Measurements from ENCODE around the gene KRTCAP3.

KRTCAP3 gene

DNA sequence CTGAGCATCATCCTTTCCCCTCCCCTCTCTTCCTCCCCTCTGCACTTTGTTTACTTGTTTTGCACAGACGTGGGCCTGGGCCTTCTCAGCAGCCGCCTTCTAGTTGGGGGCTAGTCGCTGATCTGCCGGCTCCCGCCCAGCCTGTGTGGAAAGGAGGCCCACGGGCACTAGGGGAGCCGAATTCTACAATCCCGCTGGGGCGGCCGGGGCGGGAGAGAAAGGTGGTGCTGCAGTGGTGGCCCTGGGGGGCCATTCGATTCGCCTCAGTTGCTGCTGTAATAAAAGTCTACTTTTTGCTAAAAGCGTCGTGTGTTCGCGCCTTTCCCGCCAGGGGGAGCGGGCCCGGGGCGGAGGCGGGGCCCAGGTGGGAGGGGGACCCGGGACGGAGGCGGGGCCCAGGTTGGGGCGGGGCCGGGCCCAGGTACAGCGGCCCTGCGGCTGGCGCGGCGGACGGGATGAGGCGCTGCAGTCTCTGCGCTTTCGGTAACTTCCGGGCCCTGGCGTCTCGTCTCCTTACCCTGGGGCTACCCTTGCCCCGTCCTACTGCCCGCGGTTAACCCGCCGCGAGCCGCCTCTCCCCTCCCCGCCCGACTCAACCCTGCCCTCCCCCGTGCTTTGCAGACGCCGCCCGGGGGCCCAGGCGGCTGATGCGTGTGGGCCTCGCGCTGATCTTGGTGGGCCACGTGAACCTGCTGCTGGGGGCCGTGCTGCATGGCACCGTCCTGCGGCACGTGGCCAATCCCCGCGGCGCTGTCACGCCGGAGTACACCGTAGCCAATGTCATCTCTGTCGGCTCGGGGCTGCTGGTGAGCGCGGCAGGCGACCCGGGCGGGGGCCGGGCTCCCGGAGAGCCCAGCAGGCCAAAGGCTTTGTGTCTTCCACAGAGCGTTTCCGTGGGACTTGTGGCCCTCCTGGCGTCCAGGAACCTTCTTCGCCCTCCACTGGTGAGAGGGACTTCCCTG lies at the start of gene KRTCAP3:
Gene KRTCAP3, plus strand, starts transcription at position 424 of the 962 bp plus-strand sequence. Its CDS starts 32 bp downstream, at position 456.
- H3K4me3 ChIP-seq (ENCODE audit: low read depth in 1 of 5, low read length in 5 of 5) = no peak within 1 kb of the TSS
- H3K4me1 ChIP-seq (ENCODE audit: control insufficient read depth in 5 of 5, insufficient read depth in 5 of 5, low read length in 5 of 5) = peaks cover 0 to 5% (median 0%) of the 10 kb centered on the region in 5 donors
- H3K9ac ChIP-seq (ENCODE audit: low read length in 5 of 5) = no peak within 1 kb of the TSS
- peak within 1 kb of the TSS; percentile 23 for H3K27ac ChIP-seq (ENCODE audit: low read depth, low read length)
- H3K9me3 ChIP-seq (ENCODE audit: control insufficient read depth in 5 of 5, low read length in 5 of 5) = no peaks in the 10 kb centered on the region
- no peaks in the 10 kb centered on the region for H3K27me3 ChIP-seq (ENCODE audit: control insufficient read depth in 5 of 5, insufficient read depth in 4 of 5, low read length in 5 of 5)
- peaks cover 5 to 76% (median 55%) of the 10 kb centered on the region in 5 donors for H3K36me3 ChIP-seq (ENCODE audit: control insufficient read depth in 5 of 5, insufficient read depth in 5 of 5, low read length in 5 of 5)

DNA sequence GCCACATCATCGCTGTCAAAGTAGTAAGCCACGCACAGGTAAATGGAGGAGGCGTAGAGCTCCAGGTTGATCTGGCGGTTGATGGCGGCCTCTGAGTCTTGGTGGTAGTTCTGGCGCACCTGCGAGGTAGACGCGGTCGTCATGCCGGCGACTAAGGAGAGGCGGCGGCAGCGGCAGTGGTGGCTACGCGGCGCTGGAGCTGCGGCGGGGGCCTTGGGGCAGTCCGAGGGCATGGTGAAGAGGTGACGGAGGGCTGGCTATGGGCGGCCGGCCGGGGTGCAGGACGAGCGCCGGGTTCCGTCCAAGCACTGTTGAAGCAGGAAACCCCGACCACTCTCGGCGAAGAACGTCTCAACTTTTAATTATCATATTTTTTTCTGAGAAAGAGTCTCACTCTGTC lies 49.0 kb upstream of the KRTCAP3 start:
- Histone ChIP-seq H3K9ac (ENCODE audit: low read length in 5 of 5) (no peak overlapping the region), H3K9me3 (ENCODE audit: control insufficient read depth in 5 of 5, low read length in 5 of 5) (no peaks in the 10 kb centered on the region), H3K27me3 (ENCODE audit: control insufficient read depth in 5 of 5, insufficient read depth in 4 of 5, low read length in 5 of 5) (no peaks in the 10 kb centered on the region), H3K27ac (ENCODE audit: low read depth, low read length) (no peak overlapping the region), H3K36me3 (ENCODE audit: control insufficient read depth in 5 of 5, insufficient read depth in 5 of 5, low read length in 5 of 5) (peaks cover 0 to 10% (median 5%) of the 10 kb centered on the region in 5 donors), H3K4me3 (ENCODE audit: low read depth in 1 of 5, low read length in 5 of 5) (no peak overlapping the region), H3K4me1 (ENCODE audit: control insufficient read depth in 5 of 5, insufficient read depth in 5 of 5, low read length in 5 of 5) (peaks cover 0 to 4% (median 0%) of the 10 kb centered on the region in 5 donors)

DNA sequence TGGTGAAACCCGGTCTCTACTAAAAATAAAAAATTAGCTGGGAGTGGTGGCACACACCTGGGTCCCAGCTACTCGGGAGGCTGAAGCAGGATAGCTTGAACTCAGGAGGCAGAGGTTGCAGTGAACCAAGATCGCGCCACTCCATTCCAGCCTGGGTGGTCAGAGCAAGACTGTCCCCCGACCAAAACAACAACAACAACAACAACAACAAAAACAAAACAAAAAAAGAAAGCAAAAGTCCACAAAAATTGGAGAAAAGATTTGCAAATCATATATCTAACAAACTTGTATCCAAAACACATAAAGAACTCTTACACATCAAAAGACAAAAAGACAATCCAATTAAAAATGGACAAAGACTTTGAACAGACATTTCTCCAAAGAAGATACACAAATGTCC lies 43.2 kb upstream of the KRTCAP3 start:
- Histone ChIP-seq H3K9me3 (ENCODE audit: control insufficient read depth in 5 of 5, low read length in 5 of 5) (no peaks in the 10 kb centered on the region), H3K36me3 (ENCODE audit: control insufficient read depth in 5 of 5, insufficient read depth in 5 of 5, low read length in 5 of 5) (no peaks in the 10 kb centered on the region)

DNA sequence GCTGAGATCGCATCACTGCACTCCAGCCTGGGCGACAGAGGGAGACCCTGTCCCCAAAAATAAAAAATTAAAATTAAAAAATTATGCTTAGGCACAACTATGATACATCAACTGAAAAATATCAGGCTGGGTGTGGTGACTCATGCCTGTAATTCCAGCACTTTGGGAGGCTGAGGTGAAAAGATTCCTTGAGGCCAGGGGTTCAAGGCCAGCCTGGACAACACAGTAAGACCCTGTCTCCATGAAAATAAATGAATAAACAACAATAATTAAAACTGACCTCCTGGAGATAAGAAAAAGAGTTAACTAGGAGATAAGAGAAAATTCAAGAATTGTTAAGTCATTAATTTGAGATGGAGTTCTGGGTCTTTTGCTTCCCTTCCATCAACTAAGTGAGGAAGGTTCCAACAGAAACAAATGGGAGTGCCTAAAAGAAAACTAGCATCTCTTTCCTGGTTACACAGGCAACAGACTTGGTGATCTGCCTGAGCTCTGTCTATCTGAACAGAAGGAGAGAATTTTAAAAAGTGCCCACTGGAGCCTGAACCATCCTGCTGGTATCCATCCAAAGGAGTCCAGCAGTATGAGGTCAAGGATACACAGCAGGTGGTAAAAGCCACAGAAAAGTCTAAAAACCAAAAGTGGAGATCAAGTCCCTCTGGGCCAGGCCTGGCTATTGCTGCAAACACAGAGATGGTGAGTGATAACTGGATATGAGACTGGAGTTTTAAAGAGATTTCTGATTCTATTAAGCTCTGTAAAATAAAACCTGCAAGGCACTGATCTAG lies 41.6 kb upstream of the KRTCAP3 start:
- H3K4me3 ChIP-seq (ENCODE audit: low read depth in 1 of 5, low read length in 5 of 5) = no peak overlapping the region
- no peak overlapping the region for H3K27ac ChIP-seq (ENCODE audit: low read depth, low read length)
- no peaks in the 10 kb centered on the region for H3K4me1 ChIP-seq (ENCODE audit: control insufficient read depth in 5 of 5, insufficient read depth in 5 of 5, low read length in 5 of 5)
- H3K36me3 ChIP-seq (ENCODE audit: control insufficient read depth in 5 of 5, insufficient read depth in 5 of 5, low read length in 5 of 5) = peaks cover 0 to 5% (median 3%) of the 10 kb centered on the region in 5 donors
- peak overlapping the region in 1 of 5 donors; percentile 28 for H3K9ac ChIP-seq (ENCODE audit: low read length in 5 of 5)
- H3K9me3 ChIP-seq (ENCODE audit: control insufficient read depth in 5 of 5, low read length in 5 of 5) = no peaks in the 10 kb centered on the region
- no peaks in the 10 kb centered on the region for H3K27me3 ChIP-seq (ENCODE audit: control insufficient read depth in 5 of 5, insufficient read depth in 4 of 5, low read length in 5 of 5)

More for the DNA sequence above, 43.2 kb upstream of the KRTCAP3 start:
- H3K4me3 ChIP-seq (ENCODE audit: low read depth in 1 of 5, low read length in 5 of 5) = no peak overlapping the region
- no peak overlapping the region for H3K27ac ChIP-seq (ENCODE audit: low read depth, low read length)
- no peaks in the 10 kb centered on the region for H3K4me1 ChIP-seq (ENCODE audit: control insufficient read depth in 5 of 5, insufficient read depth in 5 of 5, low read length in 5 of 5)
- H3K27me3 ChIP-seq (ENCODE audit: control insufficient read depth in 5 of 5, insufficient read depth in 4 of 5, low read length in 5 of 5) = no peaks in the 10 kb centered on the region
- no peak overlapping the region for H3K9ac ChIP-seq (ENCODE audit: low read length in 5 of 5)

- Histone ChIP-seq H3K27ac (ENCODE audit: low read depth, low read length) (peak overlapping the region; percentile 90), H3K4me3 (ENCODE audit: low read depth in 1 of 5, low read length in 5 of 5) (peak overlapping the region; percentile 44 to 94 (median 91)), H3K27me3 (ENCODE audit: control insufficient read depth in 5 of 5, insufficient read depth in 4 of 5, low read length in 5 of 5) (no peaks in the 10 kb centered on the region), H3K9ac (ENCODE audit: low read length in 5 of 5) (peak overlapping the region in 4 of 5 donors; percentile 92 to 97 (median 94)), H3K9me3 (ENCODE audit: control insufficient read depth in 5 of 5, low read length in 5 of 5) (no peaks in the 10 kb centered on the region), H3K36me3 (ENCODE audit: control insufficient read depth in 5 of 5, insufficient read depth in 5 of 5, low read length in 5 of 5) (peaks cover 0 to 5% (median 3%) of the 10 kb centered on the region in 5 donors), H3K4me1 (ENCODE audit: control insufficient read depth in 5 of 5, insufficient read depth in 5 of 5, low read length in 5 of 5) (peaks cover 0 to 23% (median 20%) of the 10 kb centered on the region in 5 donors)
Observed at GRCh38 chr2:27407798-27408491, 34.2 kb upstream of the KRTCAP3 start.

DNA sequence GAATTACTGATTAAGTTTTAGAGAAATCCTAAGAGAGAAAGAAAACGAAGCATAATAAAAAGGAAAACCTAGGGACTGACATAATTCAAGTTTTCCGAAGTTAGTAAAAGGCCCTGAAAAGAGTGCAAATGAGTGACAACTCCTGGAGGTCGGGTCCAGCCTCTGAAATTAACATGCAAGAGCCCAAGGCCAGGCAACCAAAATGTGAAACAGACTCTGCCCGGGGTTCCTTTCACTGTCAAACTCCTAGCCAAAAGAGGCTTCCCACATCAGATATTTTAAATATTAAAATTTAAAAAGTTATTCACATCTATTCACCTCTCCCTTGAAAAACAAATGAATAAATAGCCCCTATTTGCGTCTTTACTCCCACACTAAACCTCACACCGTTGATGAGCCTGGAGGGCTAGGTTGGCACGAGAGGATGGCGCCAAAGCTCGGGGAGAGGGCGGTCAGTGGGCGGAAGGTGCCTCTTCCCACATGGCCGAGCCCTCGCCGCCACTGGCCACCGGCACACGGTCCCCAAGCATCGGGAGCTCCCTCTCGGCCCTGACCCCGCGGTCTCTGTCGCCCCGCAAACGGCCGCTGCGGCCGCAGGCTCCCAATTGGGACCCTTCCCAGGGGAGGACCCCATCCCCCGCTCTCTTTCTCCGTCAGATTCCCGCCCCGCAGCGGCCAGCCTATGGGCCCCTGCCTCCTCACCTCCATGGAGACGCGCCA lies 33.4 kb upstream of the KRTCAP3 start:
- Histone ChIP-seq H3K27me3 (ENCODE audit: control insufficient read depth in 5 of 5, insufficient read depth in 4 of 5, low read length in 5 of 5) (no peaks in the 10 kb centered on the region), H3K36me3 (ENCODE audit: control insufficient read depth in 5 of 5, insufficient read depth in 5 of 5, low read length in 5 of 5) (peaks cover 0 to 5% (median 3%) of the 10 kb centered on the region in 5 donors), H3K9ac (ENCODE audit: low read length in 5 of 5) (peak overlapping the region; percentile 68 to 97 (median 93)), H3K9me3 (ENCODE audit: control insufficient read depth in 5 of 5, low read length in 5 of 5) (no peaks in the 10 kb centered on the region), H3K4me1 (ENCODE audit: control insufficient read depth in 5 of 5, insufficient read depth in 5 of 5, low read length in 5 of 5) (peaks cover 0 to 23% (median 20%) of the 10 kb centered on the region in 5 donors), H3K4me3 (ENCODE audit: low read depth in 1 of 5, low read length in 5 of 5) (peak overlapping the region; percentile 44 to 94 (median 91)), H3K27ac (ENCODE audit: low read depth, low read length) (peak overlapping the region; percentile 90)

DNA sequence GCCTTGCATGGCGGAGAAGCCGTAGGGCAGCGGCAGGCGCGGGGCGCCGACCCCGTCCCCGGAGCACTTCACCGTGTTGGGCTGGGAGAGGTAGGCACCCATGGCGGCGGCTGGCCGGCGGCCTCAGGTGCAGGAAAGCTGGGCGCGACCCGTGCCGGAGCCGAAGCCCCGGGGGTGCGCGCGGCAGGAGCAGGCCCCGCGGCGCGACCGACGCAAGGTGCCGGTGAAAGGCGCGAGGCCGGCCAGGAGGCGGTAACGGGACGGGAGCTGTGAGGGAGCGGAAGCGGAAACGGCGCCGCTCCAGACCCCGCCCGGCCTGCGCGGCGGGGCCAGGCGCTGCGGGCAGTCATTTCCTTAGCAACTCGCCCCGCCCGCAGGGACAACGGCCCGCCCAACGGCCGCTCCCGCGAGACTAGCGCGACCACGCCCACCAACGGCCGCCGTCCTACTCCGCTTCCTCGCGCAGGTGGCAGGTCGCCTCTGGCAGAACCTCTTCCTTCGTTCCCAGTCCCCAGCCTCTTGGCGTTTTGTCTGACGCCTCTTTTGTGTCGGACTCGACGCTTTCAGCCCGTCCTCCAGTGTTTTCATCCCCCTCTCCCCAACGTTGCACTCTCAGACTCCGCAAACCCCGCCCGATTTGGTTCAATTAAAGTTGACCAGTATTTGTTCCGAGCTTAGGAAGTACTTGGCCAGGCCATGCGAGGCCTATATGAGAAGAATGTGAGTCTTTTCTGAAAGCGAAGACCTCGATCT lies 32.7 kb upstream of the KRTCAP3 start, which contains the start of gene PPM1G:
Gene PPM1G, minus strand, starts transcription at position 271 of the 753 bp plus-strand sequence. Its CDS starts 169 bp downstream, at position 102.
- Histone ChIP-seq H3K9ac (ENCODE audit: low read length in 5 of 5) (peak within 1 kb of the TSS; percentile 87 to 97 (median 93)), H3K9me3 (ENCODE audit: control insufficient read depth in 5 of 5, low read length in 5 of 5) (no peaks in the 10 kb centered on the region), H3K27me3 (ENCODE audit: control insufficient read depth in 5 of 5, insufficient read depth in 4 of 5, low read length in 5 of 5) (no peaks in the 10 kb centered on the region), H3K27ac (ENCODE audit: low read depth, low read length) (peak within 1 kb of the TSS; percentile 90), H3K4me3 (ENCODE audit: low read depth in 1 of 5, low read length in 5 of 5) (peak within 1 kb of the TSS; percentile 91 to 97 (median 94)), H3K36me3 (ENCODE audit: control insufficient read depth in 5 of 5, insufficient read depth in 5 of 5, low read length in 5 of 5) (peaks cover 0 to 5% (median 3%) of the 10 kb centered on the region in 5 donors), H3K4me1 (ENCODE audit: control insufficient read depth in 5 of 5, insufficient read depth in 5 of 5, low read length in 5 of 5) (peaks cover 0 to 23% (median 20%) of the 10 kb centered on the region in 5 donors)

DNA sequence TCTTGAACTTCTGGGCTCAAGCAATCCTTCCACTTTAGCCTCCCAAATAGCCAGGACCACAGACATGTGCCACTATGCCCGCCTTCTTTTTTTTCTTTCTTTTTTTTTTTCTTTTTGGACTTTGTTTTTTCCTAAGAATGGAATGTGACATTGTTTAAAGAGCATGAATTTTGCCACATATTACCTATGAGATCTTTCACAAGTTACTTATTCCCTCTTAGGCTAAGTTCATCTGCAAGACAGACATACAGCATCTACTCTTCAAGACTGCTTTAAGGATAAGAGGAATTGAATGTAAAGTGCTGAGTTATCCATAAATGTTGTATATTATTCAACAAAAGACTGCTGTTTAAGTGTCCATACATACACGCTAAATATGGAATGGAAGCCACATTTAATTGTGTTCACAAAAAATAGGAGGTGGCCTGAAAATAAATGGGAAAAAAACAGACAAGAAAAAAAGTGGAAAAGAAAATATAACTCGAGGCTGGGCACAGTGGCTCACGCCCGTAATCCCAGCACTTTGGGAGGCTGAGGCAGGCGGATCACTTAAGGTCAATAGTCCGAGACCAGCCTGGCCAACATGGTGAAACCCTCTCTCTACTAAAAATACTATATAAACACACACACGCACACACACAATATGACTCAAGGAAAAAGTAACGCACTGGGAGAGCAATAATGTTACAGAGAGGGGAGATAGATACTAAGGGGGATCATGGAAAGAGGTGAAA lies 29.6 kb upstream of the KRTCAP3 start:
- no peak overlapping the region for H3K9ac ChIP-seq (ENCODE audit: low read length in 5 of 5)
- no peaks in the 10 kb centered on the region for H3K27me3 ChIP-seq (ENCODE audit: control insufficient read depth in 5 of 5, insufficient read depth in 4 of 5, low read length in 5 of 5)
- H3K4me1 ChIP-seq (ENCODE audit: control insufficient read depth in 5 of 5, insufficient read depth in 5 of 5, low read length in 5 of 5) = peaks cover 0 to 23% (median 20%) of the 10 kb centered on the region in 5 donors
- H3K9me3 ChIP-seq (ENCODE audit: control insufficient read depth in 5 of 5, low read length in 5 of 5) = no peaks in the 10 kb centered on the region
- H3K36me3 ChIP-seq (ENCODE audit: control insufficient read depth in 5 of 5, insufficient read depth in 5 of 5, low read length in 5 of 5) = no peaks in the 10 kb centered on the region
- no peak overlapping the region for H3K4me3 ChIP-seq (ENCODE audit: low read depth in 1 of 5, low read length in 5 of 5)
- no peak overlapping the region for H3K27ac ChIP-seq (ENCODE audit: low read depth, low read length)

Measured in subcutaneous abdominal adipose tissue (tissue), 5 donors.